GM21360 (cell line): ENCODE data around the gene ART1.

Source experiments
- ATAC-seq: cut with Tn5 transposase; IDR thresholded peaks from one replicate; pipeline ENCODE4 v1.9.1; 2021; ENCODE audit warnings: mild to moderate bottlenecking, moderate library complexity; ENCODE audit not compliant: unreplicated experiment

Gene ART1

GRCh38 chr11:3664032-3664630 lies 19.2 kb downstream of the ART1 start:
- ATAC-seq = no peak

- no peak for ATAC-seq
These were observed 20.6 kb downstream of the ART1 start for GRCh38 chr11:3665336-3666022.

GRCh38 chr11:3666023-3666530 lies 21.1 kb downstream of the ART1 start:
- ATAC-seq = no peak

- ATAC-seq = no peak
These were observed 22.5 kb downstream of the ART1 start for GRCh38 chr11:3667149-3668035.

- no peak for ATAC-seq
These were observed 24.2 kb downstream of the ART1 start for GRCh38 chr11:3669128-3669527.

- ATAC-seq = no peak
These were observed 24.8 kb downstream of the ART1 start for GRCh38 chr11:3669742-3670183.

GRCh38 chr11:3671334-3672254 lies 26.7 kb downstream of the ART1 start, which contains the start of gene CHRNA10:
CHRNA10 (minus strand) TSS chr11:3671384; CDS start chr11:3671312, 72 bp downstream.
- no peak for ATAC-seq

GRCh38 chr11:3674189-3674588 lies 29.3 kb downstream of the ART1 start:
- ATAC-seq = no peak

GRCh38 chr11:3675971-3676370 lies 31.0 kb downstream of the ART1 start:
- no peak for ATAC-seq

- ATAC-seq = no peak
These were observed 34.1 kb downstream of the ART1 start for GRCh38 chr11:3679077-3679476.

- no peak for ATAC-seq
These were observed 38.1 kb downstream of the ART1 start for GRCh38 chr11:3683039-3683438.

GRCh38 chr11:3684129-3684818 lies 39.3 kb downstream of the ART1 start:
- no peak for ATAC-seq

- no peak for ATAC-seq
These were observed 39.9 kb downstream of the ART1 start for GRCh38 chr11:3684819-3685172.

GRCh38 chr11:3685923-3686322 lies 41.0 kb downstream of the ART1 start:
- no peak for ATAC-seq

GRCh38 chr11:3686751-3687150 lies 41.8 kb downstream of the ART1 start:
- ATAC-seq = no peak

GRCh38 chr11:3700410-3700809 lies 55.5 kb downstream of the ART1 start:
- ATAC-seq = no peak

- ATAC-seq = no peak
These were observed 56.0 kb downstream of the ART1 start for GRCh38 chr11:3700910-3701309.

GRCh38 chr11:3703383-3703782 lies 58.5 kb downstream of the ART1 start:
- no peak for ATAC-seq

GRCh38 chr11:3707176-3707575 lies 62.2 kb downstream of the ART1 start:
- ATAC-seq = no peak

GRCh38 chr11:3709977-3710376 lies 65.0 kb downstream of the ART1 start:
- no peak for ATAC-seq
